HG03565 (cell line): ENCODE measurements around the gene PARVA.

Source experiments
- ATAC-seq: cut with Tn5 transposase; IDR thresholded peaks from one replicate; pipeline ENCODE4 v1.9.1; 2021; ENCODE audit warnings: mild to moderate bottlenecking, moderate library complexity; ENCODE audit not compliant: unreplicated experiment

The PARVA gene

DNA sequence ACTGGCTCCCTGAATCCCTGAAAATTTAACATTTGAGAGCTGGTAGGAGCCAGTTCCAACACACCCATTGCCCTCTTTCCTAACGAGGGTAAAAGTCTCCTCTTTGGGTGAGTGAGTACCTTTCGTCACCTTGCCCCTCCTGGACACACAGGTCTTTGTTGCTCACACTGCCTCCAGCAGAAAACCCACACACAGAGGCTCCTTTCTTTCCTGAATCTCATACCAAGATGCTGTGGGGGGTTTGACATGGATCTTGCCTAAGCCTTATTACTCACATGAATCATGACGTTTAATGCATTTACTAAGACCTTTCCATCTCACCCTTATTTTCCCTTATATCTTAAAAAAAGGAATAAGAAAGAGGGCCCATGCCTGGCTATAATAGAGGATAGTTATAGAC, 53.0 kb downstream of the PARVA start:
- no peak for ATAC-seq

DNA sequence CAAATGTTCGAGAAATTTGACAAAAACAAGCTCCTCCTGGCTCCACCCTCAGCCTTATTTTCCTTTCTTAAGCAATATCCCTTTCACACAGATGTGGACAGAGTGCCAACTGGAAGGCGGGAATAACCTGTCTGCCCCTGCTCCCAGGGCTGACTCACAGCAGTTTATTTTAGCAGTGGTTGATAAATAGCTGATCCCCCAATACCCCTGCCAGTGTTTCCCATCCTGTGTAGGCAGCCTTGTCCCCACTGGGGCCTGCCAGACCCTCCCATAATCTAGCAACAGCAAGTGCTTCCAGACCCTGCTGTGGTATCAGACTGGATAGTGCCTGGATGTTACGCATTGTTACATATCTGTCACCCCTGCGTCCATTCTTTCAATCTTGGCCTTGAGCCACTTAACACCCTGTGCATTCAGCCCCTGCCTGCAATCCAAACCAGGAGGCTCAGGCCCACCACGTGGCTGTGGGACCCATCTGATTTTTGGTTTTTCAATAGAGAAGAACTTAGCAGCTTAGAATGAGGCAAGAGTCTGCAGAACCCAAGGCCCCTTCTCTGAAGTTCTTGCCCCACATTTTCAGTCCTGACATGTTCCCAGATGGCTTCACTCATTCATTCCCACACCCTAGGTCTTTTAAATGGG, 53.7 kb downstream of the PARVA start:
- no peak for ATAC-seq

GRCh38 chr11:12432507-12432906, 55.1 kb downstream of the PARVA start:
- no peak for ATAC-seq

DNA sequence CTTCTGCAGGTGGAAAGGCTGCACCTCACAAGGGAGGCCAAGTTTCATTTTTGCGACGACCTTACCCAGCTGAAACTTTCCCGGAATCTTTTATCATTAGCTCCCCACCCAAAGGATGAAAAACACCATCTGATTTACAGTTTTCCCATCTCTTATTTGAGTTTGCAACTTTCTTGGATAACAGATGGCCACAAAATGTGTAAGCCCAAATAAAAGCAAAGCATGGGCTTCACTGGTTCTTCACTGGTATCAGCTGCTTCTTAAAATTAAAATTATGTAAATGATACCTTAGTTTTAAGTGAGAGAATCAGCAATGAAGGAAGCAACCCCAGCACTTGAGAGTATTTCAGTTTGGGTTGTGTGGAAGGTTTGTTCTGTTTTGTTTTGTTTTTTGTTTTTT, 55.8 kb downstream of the PARVA start:
- no peak for ATAC-seq

DNA sequence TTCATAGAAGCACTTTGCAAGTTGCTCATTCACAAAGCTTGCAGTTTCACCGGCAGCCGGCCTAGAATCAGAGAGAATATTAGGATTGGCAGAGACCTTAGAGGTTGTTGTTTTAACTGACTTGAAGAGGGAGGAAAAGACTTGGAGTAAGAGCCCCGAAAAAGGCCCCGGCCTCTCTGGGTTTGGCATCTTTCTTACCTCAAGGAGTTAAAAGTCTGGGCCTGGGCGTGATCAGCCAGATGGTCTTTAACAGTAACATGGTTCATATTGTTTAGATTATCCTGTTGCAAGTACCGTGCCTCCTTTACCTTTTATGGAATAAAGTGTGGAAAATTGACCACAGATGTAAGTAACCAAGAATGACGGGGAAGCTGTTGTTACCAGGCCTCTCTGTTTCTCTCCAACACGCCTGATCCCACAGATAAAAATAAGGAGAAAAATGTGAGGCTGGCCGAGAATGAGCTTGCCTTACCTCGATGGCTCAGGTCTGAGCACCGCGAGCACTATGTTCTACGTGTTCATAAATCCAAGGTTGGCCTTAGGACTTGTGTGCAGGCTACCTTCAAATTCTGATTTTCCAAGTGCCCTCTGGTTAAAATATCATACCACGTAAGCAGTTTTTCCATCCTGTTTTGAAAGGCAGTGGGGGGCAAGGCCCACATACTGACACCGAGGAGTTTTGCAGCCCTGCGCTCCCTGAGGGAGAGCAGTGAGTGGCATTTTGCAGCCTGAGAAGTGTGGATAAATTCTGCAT, 56.4 kb downstream of the PARVA start:
- no peak for ATAC-seq

DNA sequence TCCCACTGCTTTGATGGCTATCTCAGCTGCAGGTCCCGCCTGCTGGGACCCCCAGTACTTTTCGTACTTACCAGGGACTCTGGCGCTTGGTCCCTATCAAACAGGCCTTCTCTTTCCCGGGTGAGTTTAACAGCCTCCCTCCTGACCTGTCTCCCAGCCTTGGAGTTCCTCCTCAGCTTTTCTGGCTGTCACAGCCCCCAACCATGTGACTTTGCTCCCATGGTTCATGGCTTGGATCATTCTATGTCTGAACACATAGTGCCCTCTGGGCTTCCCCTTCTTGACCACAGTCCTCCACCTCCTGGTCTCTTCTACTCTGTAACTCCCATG, 56.9 kb downstream of the PARVA start:
- no peak for ATAC-seq

- ATAC-seq: no peak
Measured at GRCh38 chr11:12435264-12435663, 57.9 kb downstream of the PARVA start.

DNA sequence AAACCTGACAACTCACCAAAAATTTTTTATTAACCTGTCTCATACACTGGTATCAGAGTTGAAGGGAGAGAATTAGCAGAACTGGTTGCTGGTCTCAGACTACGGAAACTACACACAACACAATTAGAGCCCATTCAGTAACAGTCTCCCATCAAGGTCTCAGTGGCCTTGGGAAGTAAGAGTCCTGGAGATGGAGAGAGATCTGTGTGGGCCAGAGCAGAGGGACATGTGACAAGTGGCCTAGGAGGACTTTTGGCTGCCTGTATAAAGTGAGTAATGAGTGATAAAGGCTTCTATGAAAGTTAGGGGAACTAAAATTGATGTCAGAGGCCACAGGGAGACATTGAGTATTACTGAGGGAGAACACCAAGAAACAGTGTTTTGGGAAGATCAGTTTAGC, 58.9 kb downstream of the PARVA start:
- ATAC-seq: no peak

- no peak for ATAC-seq
Measured at GRCh38 chr11:12438291-12438690, 60.9 kb downstream of the PARVA start.

- ATAC-seq: no peak
Measured at GRCh38 chr11:12439615-12440014, 62.2 kb downstream of the PARVA start.

GRCh38 chr11:12440565-12440964, 63.2 kb downstream of the PARVA start:
- ATAC-seq: no peak

- ATAC-seq: no peak
Measured at GRCh38 chr11:12441231-12441861, 64.0 kb downstream of the PARVA start.

GRCh38 chr11:12444601-12445000, 67.2 kb downstream of the PARVA start:
- ATAC-seq: no peak

DNA sequence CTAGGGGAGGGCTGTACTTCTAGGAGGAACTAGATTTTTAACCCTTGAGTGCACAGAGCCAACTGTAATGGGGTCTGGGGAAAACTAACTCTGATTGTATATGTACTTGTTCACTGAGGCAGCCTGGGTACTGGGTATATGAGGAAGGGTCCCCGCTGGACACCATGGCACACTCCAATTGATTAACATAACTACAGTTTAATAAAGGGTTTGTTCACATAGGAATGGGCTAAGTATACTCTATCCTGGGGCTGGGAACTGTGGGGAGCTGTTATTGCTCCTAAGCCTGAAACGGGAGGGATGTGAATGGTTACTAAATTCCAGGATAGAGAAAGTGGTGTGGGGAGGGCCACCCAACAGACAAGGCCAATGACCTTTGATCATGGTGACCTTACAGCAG, 67.6 kb downstream of the PARVA start:
- ATAC-seq: no peak

GRCh38 chr11:12446863-12447262, 69.5 kb downstream of the PARVA start:
- ATAC-seq: no peak

DNA sequence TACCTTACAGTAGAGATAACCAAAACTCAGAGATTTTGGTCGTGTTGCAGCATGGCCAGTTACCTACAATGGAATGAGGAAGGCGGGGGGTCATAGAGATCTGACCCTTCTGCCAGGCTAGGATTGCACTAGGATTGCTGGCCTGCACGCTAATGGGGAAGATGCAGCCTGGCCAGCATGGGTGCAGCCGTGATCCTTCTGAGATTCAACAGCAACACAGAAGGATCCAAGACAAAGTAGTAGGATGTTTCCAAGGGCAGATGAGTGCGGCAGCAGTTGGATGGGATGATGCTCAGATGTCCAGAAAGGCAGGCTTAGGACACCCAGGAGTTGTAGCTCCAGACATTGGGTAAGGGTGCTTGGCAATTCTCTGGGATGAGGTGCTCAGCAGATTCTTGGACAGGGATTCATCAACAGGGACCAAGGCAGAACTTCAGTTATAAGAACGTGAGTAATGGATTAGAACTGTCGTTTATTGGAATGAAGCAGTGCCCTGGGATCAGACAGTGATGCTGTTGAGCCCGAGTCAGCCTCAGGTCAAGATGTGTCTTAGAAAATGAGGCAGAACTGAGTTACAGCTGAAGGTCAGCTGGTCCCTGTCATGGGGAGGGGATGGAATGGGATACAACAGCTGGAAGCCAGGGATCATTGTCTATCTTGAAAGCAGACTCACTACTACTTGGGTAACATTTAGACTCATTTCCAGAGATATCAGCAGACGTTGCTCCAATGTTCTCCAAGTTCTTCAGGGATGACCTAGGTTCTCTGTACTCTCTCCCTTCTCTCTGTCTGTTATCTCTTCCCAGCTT, 71.0 kb downstream of the PARVA start:
- no peak for ATAC-seq

DNA sequence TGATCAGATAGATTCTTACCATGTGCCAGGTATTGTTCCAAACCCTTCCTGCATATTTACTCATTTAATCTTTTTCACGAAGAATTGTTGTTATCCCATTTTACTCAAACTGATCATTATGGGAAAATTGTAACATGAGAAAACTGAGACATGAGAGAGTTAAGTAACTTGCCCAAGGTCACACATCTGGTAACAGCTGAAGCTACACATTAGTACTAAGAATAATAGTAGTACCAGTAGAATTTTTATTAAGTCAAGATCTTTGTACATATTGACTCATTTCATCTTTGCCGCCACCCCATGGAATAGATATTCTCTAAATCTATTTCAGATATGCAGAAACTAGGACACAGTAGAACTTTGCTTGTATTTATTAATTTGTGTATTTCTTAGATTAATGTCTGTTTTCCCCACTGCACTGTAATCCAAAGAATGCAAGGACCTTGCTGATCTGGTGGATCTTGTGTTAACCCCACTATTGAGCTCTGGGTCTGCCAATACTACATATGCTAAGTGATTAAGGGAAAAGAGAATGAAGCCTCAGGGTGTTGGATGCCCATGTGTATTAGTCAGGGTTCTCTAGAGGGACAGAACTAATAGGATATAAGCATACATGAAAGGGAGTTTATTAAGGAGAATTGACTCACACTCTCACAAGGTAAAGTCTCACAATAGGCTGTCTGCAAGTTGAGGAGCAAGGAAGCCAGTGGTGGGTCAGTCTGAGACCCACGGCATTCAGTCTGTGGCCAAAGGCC, 72.8 kb downstream of the PARVA start:
- no peak for ATAC-seq

- ATAC-seq: no peak
Measured at GRCh38 chr11:12451179-12451814, 73.9 kb downstream of the PARVA start.

DNA sequence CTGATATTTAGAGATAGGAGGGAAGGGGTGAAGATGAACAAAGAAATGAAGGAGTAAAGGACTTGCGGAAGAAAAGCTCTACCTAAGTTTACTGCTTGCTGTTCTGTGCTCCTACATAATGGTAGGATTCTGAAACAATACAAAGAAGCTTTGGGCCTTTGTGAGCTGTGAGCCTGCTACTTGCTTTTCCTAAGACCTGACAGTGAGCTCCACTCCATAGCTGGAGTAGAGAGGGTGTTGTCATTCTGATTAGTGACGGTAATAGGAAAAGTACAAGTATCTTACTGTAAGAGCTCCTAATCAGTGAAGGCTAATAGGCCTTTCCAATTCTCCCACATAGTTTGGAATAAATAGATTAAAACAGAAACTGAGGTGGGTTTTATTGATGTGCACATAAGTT, 75.9 kb downstream of the PARVA start:
- no peak for ATAC-seq

GRCh38 chr11:12454782-12455181, 77.4 kb downstream of the PARVA start:
- ATAC-seq: no peak
